Peyer's patch (tissue), 4 donors: Measurements from ENCODE around the gene PFKFB3. TPM values are rescaled to one million over a fixed set of nuclear protein-coding genes. Genes with fewer than 3 reads are reported as not detected.
A peak's percentile ranks its signal among the peaks of the same experiment; 100 is the strongest.

Experiments used
- DNase-seq, 3 donors: peaks; one replicate each; pipeline ENCODE4 v3.0.0-alpha.2; 2017 to 2019
- H3K27ac ChIP-seq, 4 donors: fragments of 200-600 bp; sonication (generic); one replicate each; pipeline ENCODE4 v1.5.1; 2016 to 2019
- H3K27me3 ChIP-seq, 2 donors: fragments of 200-600 bp; sonication (generic); one replicate each; pipeline ENCODE4 v1.5.1; 2019
- H3K36me3 ChIP-seq, 3 donors: fragments of 200-600 bp; sonication (generic); one replicate each; pipeline ENCODE4 v1.5.1; 2016 to 2019
- H3K4me1 ChIP-seq, 4 donors: fragments of 200-600 bp; sonication (generic); one replicate each; pipeline ENCODE4 v1.5.1; 2016 to 2019
- H3K4me3 ChIP-seq, 4 donors: fragments of 200-600 bp; sonication (generic); 1 replicate in 3 of 4; 2 replicates in 1 of 4; pipeline ENCODE4 v1.5.1; 2016 to 2019; ENCODE audit warnings: mild to moderate bottlenecking in 1 of 4
- H3K9me3 ChIP-seq, 4 donors: fragments of 200-600 bp; sonication (generic); one replicate each; pipeline ENCODE4 v1.5.1; 2016 to 2019; ENCODE audit warnings: mild to moderate bottlenecking in 1 of 4
- POLR2A ChIP-seq, 2 donors: fragments of 450-650 bp; IDR thresholded peaks; one replicate each; pipeline ENCODE4 v1.5.1; 2017; ENCODE audit warnings: antibody characterized with exemption in 2 of 2, mild to moderate bottlenecking in 2 of 2, moderate library complexity in 2 of 2
- total RNA-seq, 4 donors: library from RNA; depleted of rRNA; stranded (reverse); fragments of >200 nt; gene quantifications; one replicate each; pipeline ENCODE4 v1.1.0, GENCODE V29; 2016
- TF ChIP-seq, protein P1 (sequence below), 6 experiments: fragments of 450-650 bp in 4 of 6; fragments of 200-600 bp in 2 of 6; sonication (generic) in 1 of 6; IDR thresholded peaks; one replicate each; pipeline ENCODE4 v1.5.1; 2017 to 2019; ENCODE audit warnings: antibody characterized with exemption in 6 of 6, mild to moderate bottlenecking in 3 of 6, moderate library complexity in 1 of 6

Gene PFKFB3
- total RNA-seq, 4 donors from 2014 or later: 15.2 to 85.0 (median 36.6) TPM

DNA sequence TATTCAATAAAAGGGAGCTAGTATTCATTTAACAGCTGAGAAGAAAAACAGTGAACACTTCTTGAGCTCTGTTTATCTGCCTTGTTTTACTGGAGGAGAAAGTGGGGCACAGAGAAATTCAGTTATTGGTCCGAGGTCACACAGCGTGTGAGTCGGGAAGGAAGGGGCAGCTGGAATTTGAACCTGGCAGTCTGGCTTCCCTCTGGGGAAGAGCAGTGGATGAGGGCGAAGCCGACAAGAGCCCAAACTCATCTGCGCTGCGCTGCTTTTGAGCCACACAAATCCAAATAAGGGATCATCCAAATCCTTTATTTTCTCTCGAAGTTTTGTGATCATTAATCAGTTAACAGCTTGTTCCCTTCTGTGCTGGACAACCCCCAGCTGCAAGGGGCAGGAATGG is 23.7 kb upstream of the PFKFB3 start:
- DNase-seq: no peak

DNA sequence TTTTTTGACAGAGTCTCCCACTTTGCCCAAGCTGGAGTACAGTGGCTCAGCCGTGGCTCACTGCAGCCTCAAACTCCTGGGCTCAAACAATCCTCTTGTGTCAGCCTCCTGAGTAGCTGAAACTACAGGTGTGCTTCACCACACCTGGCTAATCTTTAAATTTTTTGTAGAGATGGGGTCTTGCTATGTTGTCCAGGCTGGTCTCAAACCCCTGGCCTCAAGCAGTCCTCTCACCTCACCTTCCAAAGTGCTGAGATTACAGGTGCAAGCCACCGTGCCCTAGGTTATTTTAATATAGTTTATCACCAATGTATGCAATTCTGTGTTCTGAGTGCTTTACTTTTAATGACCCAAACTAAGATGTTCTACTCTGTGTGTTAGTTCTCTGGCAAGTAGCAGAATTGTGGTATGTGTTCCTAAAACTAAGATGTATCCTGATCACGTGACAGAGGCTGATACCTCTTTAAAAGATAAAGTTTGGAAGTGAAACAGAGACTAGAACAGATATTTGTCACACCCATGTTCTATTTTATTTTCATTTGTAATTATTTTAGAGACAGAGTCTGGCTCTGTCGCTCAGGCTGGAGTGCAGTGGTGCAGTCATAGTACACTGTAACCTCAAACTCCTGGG is 22.1 kb upstream of the PFKFB3 start:
- TF ChIP-seq POLR2A (IDR thresholded peaks at IDR 0.05): no peak
- TF ChIP-seq, protein P1, sequence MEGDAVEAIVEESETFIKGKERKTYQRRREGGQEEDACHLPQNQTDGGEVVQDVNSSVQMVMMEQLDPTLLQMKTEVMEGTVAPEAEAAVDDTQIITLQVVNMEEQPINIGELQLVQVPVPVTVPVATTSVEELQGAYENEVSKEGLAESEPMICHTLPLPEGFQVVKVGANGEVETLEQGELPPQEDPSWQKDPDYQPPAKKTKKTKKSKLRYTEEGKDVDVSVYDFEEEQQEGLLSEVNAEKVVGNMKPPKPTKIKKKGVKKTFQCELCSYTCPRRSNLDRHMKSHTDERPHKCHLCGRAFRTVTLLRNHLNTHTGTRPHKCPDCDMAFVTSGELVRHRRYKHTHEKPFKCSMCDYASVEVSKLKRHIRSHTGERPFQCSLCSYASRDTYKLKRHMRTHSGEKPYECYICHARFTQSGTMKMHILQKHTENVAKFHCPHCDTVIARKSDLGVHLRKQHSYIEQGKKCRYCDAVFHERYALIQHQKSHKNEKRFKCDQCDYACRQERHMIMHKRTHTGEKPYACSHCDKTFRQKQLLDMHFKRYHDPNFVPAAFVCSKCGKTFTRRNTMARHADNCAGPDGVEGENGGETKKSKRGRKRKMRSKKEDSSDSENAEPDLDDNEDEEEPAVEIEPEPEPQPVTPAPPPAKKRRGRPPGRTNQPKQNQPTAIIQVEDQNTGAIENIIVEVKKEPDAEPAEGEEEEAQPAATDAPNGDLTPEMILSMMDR (IDR thresholded peaks at IDR 0.05): no peak
- H3K4me1 ChIP-seq: no peaks in the 10 kb centered on the region
- H3K4me3 ChIP-seq: no peak overlapping the region
- H3K27me3 ChIP-seq: no peaks in the 10 kb centered on the region
- H3K36me3 ChIP-seq: no peaks in the 10 kb centered on the region
- H3K27ac ChIP-seq: no peak overlapping the region
- no peaks in the 10 kb centered on the region for H3K9me3 ChIP-seq
- no peak for DNase-seq

More for the DNA sequence above, 23.7 kb upstream of the PFKFB3 start:
- Histone ChIP-seq H3K36me3 (no peaks in the 10 kb centered on the region), H3K27ac (no peak overlapping the region), H3K9me3 (no peaks in the 10 kb centered on the region), H3K4me1 (no peaks in the 10 kb centered on the region), H3K4me3 (no peak overlapping the region), H3K27me3 (no peaks in the 10 kb centered on the region)
- TF ChIP-seq POLR2A (IDR thresholded peaks at IDR 0.05): no peak
- TF ChIP-seq, protein P1 (IDR thresholded peaks at IDR 0.05): no peak

DNA sequence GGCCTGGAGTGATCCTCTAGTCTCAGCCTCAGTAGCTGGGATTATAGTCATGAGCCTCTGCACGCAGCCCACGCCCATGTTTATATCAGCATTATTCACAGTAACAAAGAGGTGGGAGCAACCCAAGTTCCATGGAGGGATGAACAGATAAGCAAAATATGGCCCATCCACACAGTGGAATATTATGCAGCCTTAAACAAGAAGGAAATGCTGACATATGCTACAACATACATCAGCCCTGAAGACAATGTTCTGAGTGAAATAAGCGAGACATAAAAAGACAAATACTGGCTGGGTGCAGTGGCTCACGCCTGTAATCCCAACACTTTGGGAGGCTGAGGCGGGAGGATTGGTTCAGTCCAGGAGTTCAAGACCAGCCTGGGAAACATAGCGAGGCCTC is 21.5 kb upstream of the PFKFB3 start:
- DNase-seq: no peak
- no peaks in the 10 kb centered on the region for H3K9me3 ChIP-seq
- no peak for TF ChIP-seq POLR2A (IDR thresholded peaks at IDR 0.05)
- TF ChIP-seq, protein P1 (IDR thresholded peaks at IDR 0.05): no peak
- H3K36me3 ChIP-seq: no peaks in the 10 kb centered on the region
- no peaks in the 10 kb centered on the region for H3K4me1 ChIP-seq
- H3K27me3 ChIP-seq: no peaks in the 10 kb centered on the region
- H3K4me3 ChIP-seq: no peak overlapping the region
- H3K27ac ChIP-seq: no peak overlapping the region

DNA sequence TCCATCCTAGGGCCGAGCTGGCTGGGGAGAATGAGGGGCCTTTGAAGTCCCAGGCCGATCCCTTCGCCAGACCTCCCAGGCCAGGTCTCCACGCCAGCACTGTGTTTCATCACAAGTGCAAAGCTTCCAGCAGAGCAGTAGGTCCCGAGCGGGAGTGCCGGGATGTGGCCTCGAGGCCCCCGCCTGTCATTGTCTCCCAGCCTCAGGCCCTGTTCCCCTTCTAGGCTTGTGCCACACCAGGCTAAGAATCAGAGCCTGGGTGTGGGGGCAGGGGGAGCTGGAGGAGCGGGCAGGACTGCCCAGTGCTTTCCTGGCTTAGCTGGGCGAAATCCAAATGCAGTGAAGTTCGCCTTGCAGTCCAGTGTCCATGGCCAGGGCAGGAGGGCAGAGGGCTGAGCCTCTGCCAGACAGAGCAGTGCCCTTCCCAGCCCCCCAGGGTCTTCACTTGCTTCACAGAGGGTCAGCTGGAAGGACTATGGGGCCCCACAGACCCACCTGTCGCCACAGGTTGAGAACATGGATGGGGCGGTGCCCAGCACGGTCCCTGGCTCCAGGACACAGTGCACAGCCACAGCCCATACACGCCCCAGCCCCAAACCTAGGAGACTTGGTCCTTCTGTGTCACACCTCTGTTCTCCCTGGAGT is 20.2 kb upstream of the PFKFB3 start:
- no peaks in the 10 kb centered on the region for H3K27me3 ChIP-seq
- H3K4me1 ChIP-seq: no peaks in the 10 kb centered on the region
- H3K4me3 ChIP-seq: no peak overlapping the region
- H3K9me3 ChIP-seq: no peaks in the 10 kb centered on the region
- peak overlapping the region in 2 of 4 donors; percentile 7 to 40 for H3K27ac ChIP-seq
- TF ChIP-seq POLR2A (IDR thresholded peaks at IDR 0.05): no peak
- TF ChIP-seq, protein P1 (IDR thresholded peaks at IDR 0.05): no peak
- H3K36me3 ChIP-seq: no peaks in the 10 kb centered on the region
- DNase-seq: no peak

DNA sequence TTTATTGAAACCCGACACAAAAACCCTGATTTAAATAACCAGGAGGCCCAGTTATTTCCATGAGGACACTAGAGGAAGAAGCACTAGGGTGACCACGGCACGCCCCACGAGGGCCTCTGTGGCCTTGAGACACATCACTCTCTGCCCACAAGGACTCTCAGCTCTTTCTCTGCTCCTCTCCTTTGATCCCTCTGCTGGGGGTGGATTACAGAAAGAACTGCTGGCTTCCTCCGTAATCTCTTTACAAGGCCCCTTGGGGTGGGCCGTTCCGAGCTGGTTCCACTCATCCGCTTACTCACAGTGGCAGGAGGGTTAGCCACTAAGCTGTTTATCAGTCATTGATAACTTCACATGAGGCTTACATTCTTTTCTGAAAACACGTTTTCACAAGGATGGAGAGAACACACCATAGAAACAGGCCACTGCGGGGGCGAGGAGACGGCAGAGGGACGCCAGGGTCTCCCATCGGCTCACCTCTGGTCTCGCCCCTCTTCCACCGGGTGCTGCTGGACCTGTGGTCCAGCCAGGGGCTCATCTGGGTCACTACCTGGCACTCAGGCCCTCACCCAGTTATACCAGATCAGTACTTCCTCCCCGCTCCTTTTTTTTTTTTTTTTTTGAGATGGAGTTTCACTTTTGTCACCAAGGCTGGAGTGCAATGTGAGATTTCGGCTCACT is 17.6 kb upstream of the PFKFB3 start:
- no peaks in the 10 kb centered on the region for H3K9me3 ChIP-seq
- H3K27me3 ChIP-seq: no peaks in the 10 kb centered on the region
- no peaks in the 10 kb centered on the region for H3K4me1 ChIP-seq
- no peaks in the 10 kb centered on the region for H3K36me3 ChIP-seq
- TF ChIP-seq, protein P1 (IDR thresholded peaks at IDR 0.05): no peak
- no peak for TF ChIP-seq POLR2A (IDR thresholded peaks at IDR 0.05)
- H3K27ac ChIP-seq: peak overlapping the region in 1 of 4 donors; percentile 3
- no peak for DNase-seq
- no peak overlapping the region for H3K4me3 ChIP-seq
